HEK293 (cell line): ENCODE measurements around the gene IFFO2.

Source experiments
- CTCF ChIA-PET: fragments of 350-600 bp; formaldehyde crosslinking; extraction: SDS; loops from one replicate; lab custom pipeline; 2021; ENCODE audit warnings: antibody characterized with exemption; lab: Yijun Ruan, JAX
- POLR2A ChIA-PET: fragments of 300-600 bp; formaldehyde crosslinking; extraction: SDS; loops from one replicate; lab custom pipeline; 2020; ENCODE audit warnings: antibody characterized with exemption, inconsistent platforms; lab: Yijun Ruan, JAX
- H3K27ac ChIP-seq: fragments of 200-500 bp; sonication (Bioruptor generic); 2 replicates; pipeline ENCODE4 v1.5.1; 2014; ENCODE audit warnings: low read depth, low read length, control low read depth, inconsistent platforms; ENCODE audit errors: extremely low read depth
- H3K36me3 ChIP-seq, 2 experiments: fragments of 200-500 bp in 1 of 2; sonication (Bioruptor generic) in 1 of 2; 1 replicate in 1 of 2; 2 replicates in 1 of 2; pipeline ENCODE4 v1.5.1; 2014 to 2017; ENCODE audit warnings: inconsistent platforms in 2 of 2, low read length in 2 of 2; ENCODE audit not compliant: control insufficient read depth in 2 of 2, insufficient read depth in 1 of 2
- H3K4me1 ChIP-seq: fragments of 200-500 bp; sonication (Bioruptor generic); 2 replicates; pipeline ENCODE4 v1.5.1; 2014; ENCODE audit warnings: mild to moderate bottlenecking, low read length, inconsistent platforms; ENCODE audit not compliant: control insufficient read depth, insufficient read depth
- H3K4me3 ChIP-seq: 2 replicates; pipeline ENCODE4 v1.5.1; 2011; ENCODE audit warnings: low read depth, mild to moderate bottlenecking, control low read depth, low read length, moderate library complexity
- H3K9me3 ChIP-seq: fragments of 200-500 bp; sonication (Bioruptor generic); 2 replicates; pipeline ENCODE4 v1.5.1; 2014; ENCODE audit warnings: low read depth, low read length, inconsistent platforms; ENCODE audit not compliant: control insufficient read depth, insufficient read depth
- GFI1B ChIP-seq: fragments of 450-650 bp; formaldehyde crosslinking; IDR thresholded peaks from 2 replicates; pipeline ENCODE4 v1.5.1; 2016; ENCODE audit warnings: missing biosample characterization, missing genetic modification characterization
- GLIS1 ChIP-seq: fragments of 450-650 bp; formaldehyde crosslinking; IDR thresholded peaks from 2 replicates; pipeline ENCODE4 v1.5.1; 2016; ENCODE audit warnings: missing biosample characterization, missing genetic modification characterization
- IKZF3 ChIP-seq: fragments of 450-650 bp; IDR thresholded peaks from 2 replicates; pipeline ENCODE4 v1.5.0; 2018; ENCODE audit warnings: missing biosample characterization, mild to moderate bottlenecking, missing genetic modification characterization, moderate library complexity
- SCRT1 ChIP-seq: fragments of 450-650 bp; formaldehyde crosslinking; IDR thresholded peaks from 2 replicates; pipeline ENCODE4 v1.5.1; 2016; ENCODE audit warnings: missing biosample characterization, missing genetic modification characterization, borderline replicate concordance
- YY2 ChIP-seq: fragments of 450-650 bp; formaldehyde crosslinking; IDR thresholded peaks from 2 replicates; pipeline ENCODE4 v1.5.1; 2016; ENCODE audit warnings: missing biosample characterization, missing genetic modification characterization
- ZFP41 ChIP-seq: fragments of 450-650 bp; formaldehyde crosslinking; IDR thresholded peaks from 2 replicates; pipeline ENCODE4 v1.5.1; 2016; ENCODE audit warnings: missing biosample characterization, missing genetic modification characterization, borderline replicate concordance
- ZFP69B ChIP-seq: fragments of 450-650 bp; formaldehyde crosslinking; IDR thresholded peaks from 2 replicates; pipeline ENCODE4 v1.5.1; 2016; ENCODE audit warnings: missing biosample characterization, missing genetic modification characterization
- ZNF157 ChIP-seq: fragments of 450-650 bp; formaldehyde crosslinking; IDR thresholded peaks from 2 replicates; pipeline ENCODE4 v1.5.1; 2016; ENCODE audit warnings: missing biosample characterization, missing genetic modification characterization
- ZNF221 ChIP-seq: fragments of 450-650 bp; formaldehyde crosslinking; IDR thresholded peaks from 2 replicates; pipeline ENCODE4 v1.5.1; 2017; ENCODE audit warnings: missing biosample characterization, missing genetic modification characterization, borderline replicate concordance
- ZNF248 ChIP-seq: fragments of 450-650 bp; formaldehyde crosslinking; IDR thresholded peaks from 2 replicates; pipeline ENCODE4 v1.5.1; 2017; ENCODE audit warnings: missing biosample characterization, missing genetic modification characterization
- ZNF37A ChIP-seq: fragments of 450-650 bp; IDR thresholded peaks from 2 replicates; pipeline ENCODE4 v1.5.1; 2018; ENCODE audit warnings: missing biosample characterization, missing genetic modification characterization
- ZNF473 ChIP-seq: fragments of 450-650 bp; formaldehyde crosslinking; IDR thresholded peaks from 2 replicates; pipeline ENCODE4 v1.5.1; 2017; ENCODE audit warnings: missing biosample characterization, missing genetic modification characterization
- ZNF521 ChIP-seq: fragments of 450-650 bp; formaldehyde crosslinking; IDR thresholded peaks from 2 replicates; pipeline ENCODE4 v1.5.1; 2017; ENCODE audit warnings: missing biosample characterization, mild to moderate bottlenecking, missing genetic modification characterization
- ZNF530 ChIP-seq: fragments of 450-650 bp; formaldehyde crosslinking; IDR thresholded peaks from 2 replicates; pipeline ENCODE4 v1.5.1; 2016; ENCODE audit warnings: low read depth, missing biosample characterization, missing genetic modification characterization
- ZNF596 ChIP-seq: fragments of 450-650 bp; IDR thresholded peaks from 2 replicates; pipeline ENCODE4 v1.5.0; 2018; ENCODE audit warnings: missing biosample characterization, mild to moderate bottlenecking, missing genetic modification characterization, moderate library complexity
- ZNF621 ChIP-seq: fragments of 450-650 bp; formaldehyde crosslinking; IDR thresholded peaks from 2 replicates; pipeline ENCODE4 v1.5.1; 2017; ENCODE audit warnings: missing biosample characterization, missing genetic modification characterization
- ZNF623 ChIP-seq: fragments of 450-650 bp; formaldehyde crosslinking; IDR thresholded peaks from 2 replicates; pipeline ENCODE4 v1.5.1; 2016; ENCODE audit warnings: missing biosample characterization, missing genetic modification characterization
- ZNF629 ChIP-seq: fragments of 450-650 bp; formaldehyde crosslinking; IDR thresholded peaks from 2 replicates; pipeline ENCODE4 v1.5.1; 2017; ENCODE audit warnings: missing biosample characterization, missing genetic modification characterization
- ZXDB ChIP-seq: fragments of 450-650 bp; formaldehyde crosslinking; IDR thresholded peaks from 2 replicates; pipeline ENCODE4 v1.5.1; 2016; ENCODE audit warnings: missing biosample characterization, missing genetic modification characterization
- TF ChIP-seq, protein P1 (sequence below): fragments of 450-650 bp; formaldehyde crosslinking; IDR thresholded peaks from 2 replicates; pipeline ENCODE4 v1.5.1; 2016; ENCODE audit warnings: missing biosample characterization, missing genetic modification characterization
- TF ChIP-seq, protein P2 (sequence below): fragments of 450-650 bp; formaldehyde crosslinking; IDR thresholded peaks from 2 replicates; pipeline ENCODE4 v1.5.1; 2016; ENCODE audit warnings: missing biosample characterization, missing genetic modification characterization
- TF ChIP-seq, protein P3 (sequence below): fragments of 450-650 bp; formaldehyde crosslinking; IDR thresholded peaks from 2 replicates; pipeline ENCODE4 v1.5.1; 2016; ENCODE audit warnings: missing biosample characterization, missing genetic modification characterization
- TF ChIP-seq, protein P4 (sequence below): fragments of 450-650 bp; formaldehyde crosslinking; IDR thresholded peaks from 2 replicates; pipeline ENCODE4 v1.5.1; 2016; ENCODE audit warnings: missing biosample characterization, missing genetic modification characterization

Gene IFFO2

DNA sequence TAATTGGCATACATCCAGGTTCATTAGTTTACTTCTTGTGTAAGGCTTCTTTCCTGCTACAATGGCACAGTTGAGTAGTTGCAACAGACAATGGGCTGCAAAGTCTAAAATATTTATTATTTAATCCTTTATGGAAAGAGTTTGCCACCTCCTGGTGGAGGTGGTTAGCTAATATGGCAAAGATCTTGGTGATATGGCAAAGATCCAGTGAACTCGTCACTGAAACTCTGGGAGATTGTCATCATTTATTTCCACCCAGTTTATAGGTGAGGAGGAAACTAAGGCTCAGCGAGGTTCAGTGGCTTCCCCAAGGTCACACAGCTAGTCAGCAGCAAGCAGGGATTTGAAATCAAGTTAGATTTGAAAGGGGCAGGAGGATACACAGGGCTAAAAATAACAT is 16.1 kb upstream of the IFFO2 start (continued):
- TF ChIP-seq, protein P1, sequence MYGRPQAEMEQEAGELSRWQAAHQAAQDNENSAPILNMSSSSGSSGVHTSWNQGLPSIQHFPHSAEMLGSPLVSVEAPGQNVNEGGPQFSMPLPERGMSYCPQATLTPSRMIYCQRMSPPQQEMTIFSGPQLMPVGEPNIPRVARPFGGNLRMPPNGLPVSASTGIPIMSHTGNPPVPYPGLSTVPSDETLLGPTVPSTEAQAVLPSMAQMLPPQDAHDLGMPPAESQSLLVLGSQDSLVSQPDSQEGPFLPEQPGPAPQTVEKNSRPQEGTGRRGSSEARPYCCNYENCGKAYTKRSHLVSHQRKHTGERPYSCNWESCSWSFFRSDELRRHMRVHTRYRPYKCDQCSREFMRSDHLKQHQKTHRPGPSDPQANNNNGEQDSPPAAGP (tag by site-specific recombination), result no peak
- TF ChIP-seq ZNF37A (tag by site-specific recombination), result no peak

DNA sequence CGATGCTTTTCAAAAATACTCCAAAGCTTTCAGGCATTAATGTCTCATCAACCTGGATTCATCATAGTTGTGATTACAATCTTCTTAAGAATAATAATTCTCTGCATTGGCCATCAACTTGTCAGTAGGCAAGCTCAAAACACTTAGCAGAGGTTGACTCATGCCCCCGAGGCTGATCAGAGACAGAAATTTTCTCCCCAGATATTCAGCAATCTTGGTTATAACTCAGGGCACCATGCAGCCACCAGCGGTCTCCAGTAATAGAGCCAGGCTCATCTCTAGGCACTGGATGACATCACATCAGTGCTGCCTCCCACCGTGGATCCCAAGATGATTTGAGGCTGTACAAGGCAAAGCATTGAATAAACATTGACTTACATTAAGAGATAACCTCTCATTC is 14.3 kb upstream of the IFFO2 start:
- TF ChIP-seq, protein P2, sequence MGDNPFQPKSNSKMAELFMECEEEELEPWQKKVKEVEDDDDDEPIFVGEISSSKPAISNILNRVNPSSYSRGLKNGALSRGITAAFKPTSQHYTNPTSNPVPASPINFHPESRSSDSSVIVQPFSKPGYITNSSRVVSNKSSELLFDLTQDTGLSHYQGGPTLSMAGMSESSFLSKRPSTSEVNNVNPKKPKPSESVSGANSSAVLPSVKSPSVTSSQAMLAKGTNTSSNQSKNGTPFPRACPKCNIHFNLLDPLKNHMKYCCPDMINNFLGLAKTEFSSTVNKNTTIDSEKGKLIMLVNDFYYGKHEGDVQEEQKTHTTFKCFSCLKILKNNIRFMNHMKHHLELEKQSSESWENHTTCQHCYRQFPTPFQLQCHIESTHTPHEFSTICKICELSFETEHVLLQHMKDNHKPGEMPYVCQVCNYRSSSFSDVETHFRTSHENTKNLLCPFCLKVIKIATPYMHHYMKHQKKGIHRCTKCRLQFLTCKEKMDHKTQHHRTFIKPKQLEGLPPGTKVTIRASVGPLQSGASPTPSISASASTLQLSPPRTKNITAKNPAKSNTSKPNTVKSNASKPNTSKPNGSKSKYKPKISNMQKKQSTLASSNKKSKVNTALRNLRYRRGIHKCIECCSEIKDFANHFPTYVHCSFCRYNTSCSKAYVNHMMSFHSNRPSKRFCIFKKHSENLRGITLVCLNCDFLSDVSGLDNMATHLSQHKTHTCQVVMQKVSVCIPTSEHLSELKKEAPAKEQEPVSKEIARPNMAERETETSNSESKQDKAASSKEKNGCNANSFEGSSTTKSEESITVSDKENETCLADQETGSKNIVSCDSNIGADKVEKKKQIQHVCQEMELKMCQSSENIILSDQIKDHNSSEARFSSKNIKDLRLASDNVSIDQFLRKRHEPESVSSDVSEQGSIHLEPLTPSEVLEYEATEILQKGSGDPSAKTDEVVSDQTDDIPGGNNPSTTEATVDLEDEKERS (tag by site-specific recombination), result no peak
- TF ChIP-seq ZFP41 (no peak), SCRT1 (tag by site-specific recombination) (no peak), ZNF221 (tag by site-specific recombination) (no peak), ZNF157 (tag by site-specific recombination) (no peak), ZNF596 (tag by site-specific recombination) (no peak), GFI1B (no peak), GLIS1 (peak; percentile 72), ZNF629 (tag by site-specific recombination) (0 out of 2 replicates have a peak, but pooled peaks have one; percentile 20), ZNF473 (tag by site-specific recombination) (no peak)
- TF ChIP-seq, protein P3, sequence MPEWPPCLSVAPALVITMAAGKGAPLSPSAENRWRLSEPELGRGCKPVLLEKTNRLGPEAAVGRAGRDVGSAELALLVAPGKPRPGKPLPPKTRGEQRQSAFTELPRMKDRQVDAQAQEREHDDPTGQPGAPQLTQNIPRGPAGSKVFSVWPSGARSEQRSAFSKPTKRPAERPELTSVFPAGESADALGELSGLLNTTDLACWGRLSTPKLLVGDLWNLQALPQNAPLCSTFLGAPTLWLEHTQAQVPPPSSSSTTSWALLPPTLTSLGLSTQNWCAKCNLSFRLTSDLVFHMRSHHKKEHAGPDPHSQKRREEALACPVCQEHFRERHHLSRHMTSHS (tag by site-specific recombination), result no peak
- TF ChIP-seq, all 188 proteins: peak for 2
- H3K9me3 ChIP-seq, result no peaks in the 10 kb centered on the region
- no peaks in the 10 kb centered on the region for H3K4me1 ChIP-seq
- ChIA-PET CTCF (interaction anchor here (1.3 to 9.9 kb wide), 2 partner anchors 14 to 58 kb away, joined by 5 to 56 read pairs; partner anchors contain the start of gene IFFO2), POLR2A (no interaction called here)
- H3K27ac ChIP-seq, result no peak overlapping the region
- no peak overlapping the region for H3K4me3 ChIP-seq
- H3K36me3 ChIP-seq, result no peaks in the 10 kb centered on the region

DNA sequence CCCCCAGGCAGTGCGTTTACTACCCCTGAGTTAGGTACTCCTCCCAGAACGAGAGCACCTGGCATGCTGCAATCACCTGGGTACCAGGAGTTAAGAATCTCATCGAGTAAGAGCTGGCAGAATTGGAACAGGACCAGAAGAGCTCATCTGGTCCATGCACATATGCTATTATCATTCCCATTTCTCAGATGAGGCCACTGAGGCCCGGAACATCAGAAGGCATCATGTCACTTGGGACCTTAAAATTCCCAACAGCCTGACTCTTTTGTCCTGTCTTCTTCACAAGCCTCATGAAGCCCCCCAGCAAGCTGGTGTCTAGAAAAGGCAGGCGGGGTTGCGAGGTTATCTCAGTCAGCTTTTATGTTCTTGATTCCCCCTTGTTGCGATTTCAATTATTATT is 13.9 kb upstream of the IFFO2 start:
- Histone ChIP-seq H3K9me3 (no peaks in the 10 kb centered on the region), H3K4me3 (no peak overlapping the region), H3K4me1 (no peaks in the 10 kb centered on the region)
- TF ChIP-seq ZNF621, result no peak
- TF ChIP-seq ZNF623 (tag by site-specific recombination), result no peak
- TF ChIP-seq ZNF530 (tag by site-specific recombination), result no peak
- TF ChIP-seq ZNF521, result no peak
- TF ChIP-seq YY2, result no peak
- TF ChIP-seq, protein P4, sequence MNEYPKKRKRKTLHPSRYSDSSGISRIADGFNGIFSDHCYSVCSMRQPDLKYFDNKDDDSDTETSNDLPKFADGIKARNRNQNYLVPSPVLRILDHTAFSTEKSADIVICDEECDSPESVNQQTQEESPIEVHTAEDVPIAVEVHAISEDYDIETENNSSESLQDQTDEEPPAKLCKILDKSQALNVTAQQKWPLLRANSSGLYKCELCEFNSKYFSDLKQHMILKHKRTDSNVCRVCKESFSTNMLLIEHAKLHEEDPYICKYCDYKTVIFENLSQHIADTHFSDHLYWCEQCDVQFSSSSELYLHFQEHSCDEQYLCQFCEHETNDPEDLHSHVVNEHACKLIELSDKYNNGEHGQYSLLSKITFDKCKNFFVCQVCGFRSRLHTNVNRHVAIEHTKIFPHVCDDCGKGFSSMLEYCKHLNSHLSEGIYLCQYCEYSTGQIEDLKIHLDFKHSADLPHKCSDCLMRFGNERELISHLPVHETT, result no peak
- TF ChIP-seq ZFP69B, result no peak
- TF ChIP-seq ZXDB (tag by site-specific recombination), result no peak
- no peak for TF ChIP-seq ZNF248 (tag by site-specific recombination)
- no peak for TF ChIP-seq IKZF3 (tag by site-specific recombination)
- TF ChIP-seq, all 188 proteins: peak for 0
- no peaks in the 10 kb centered on the region for H3K36me3 ChIP-seq
- ChIA-PET POLR2A (no interaction called here), CTCF (interaction anchor here (1.3 to 9.9 kb wide), 2 partner anchors 14 to 57 kb away, joined by 5 to 56 read pairs; partner anchors contain the start of gene IFFO2)
- H3K27ac ChIP-seq, result no peak overlapping the region
